Measurements from ENCODE around the gene KRTAP10-11. TPM values are rescaled to one million over a fixed set of nuclear protein-coding genes. Genes with fewer than 3 reads are reported as not detected.

Gene KRTAP10-11
- total RNA-seq, 4 donors from 2014 or later, result not detected

- H3K4me3 ChIP-seq, result no peak overlapping the region
- intact Hi-C loops (cut with DNase I; ENCODE audit: low total_unique reads) (no loop called here), in situ Hi-C loops (cut with MboI; ENCODE audit: low sequenced_read_pairs in 4 of 4) (no loop called here)
- DNase-seq (no peak), ATAC-seq (no peak)
- no peak for TF ChIP-seq POLR2A (IDR thresholded peaks at IDR 0.05)
- no peak for TF ChIP-seq CTCF (IDR thresholded peaks at IDR 0.05 in 4 of 5, conservative IDR thresholded peaks at IDR 0.05 in 1 of 5)
- H3K27ac ChIP-seq, result no peak overlapping the region
- no peaks in the 10 kb centered on the region for H3K4me1 ChIP-seq
- H3K27me3 ChIP-seq, result peaks cover 18 to 45% (median 36%) of the 10 kb centered on the region in 3 donors
- H3K36me3 ChIP-seq, result no peaks in the 10 kb centered on the region
- no peaks in the 10 kb centered on the region for H3K9me3 ChIP-seq
Measured at GRCh38 chr21:44601596-44602462, 44.4 kb upstream of the KRTAP10-11 start.

GRCh38 chr21:44602463-44602850, 43.8 kb upstream of the KRTAP10-11 start:
- no peak for TF ChIP-seq CTCF (IDR thresholded peaks at IDR 0.05 in 4 of 5, conservative IDR thresholded peaks at IDR 0.05 in 1 of 5)
- Histone ChIP-seq H3K27ac (no peak overlapping the region), H3K27me3 (peaks cover 18 to 45% (median 31%) of the 10 kb centered on the region in 3 donors), H3K4me1 (no peaks in the 10 kb centered on the region), H3K36me3 (no peaks in the 10 kb centered on the region), H3K4me3 (no peak overlapping the region), H3K9me3 (no peaks in the 10 kb centered on the region)
- in situ Hi-C loops (cut with MboI; ENCODE audit: low sequenced_read_pairs in 4 of 4) (no loop called here), intact Hi-C loops (cut with DNase I; ENCODE audit: low total_unique reads) (no loop called here)
- no peak for ATAC-seq
- no peak for DNase-seq

- no peak for DNase-seq
- Histone ChIP-seq H3K9me3 (no peaks in the 10 kb centered on the region), H3K4me1 (no peaks in the 10 kb centered on the region), H3K4me3 (no peak overlapping the region), H3K27ac (no peak overlapping the region), H3K27me3 (peaks cover 18 to 40% (median 28%) of the 10 kb centered on the region in 3 donors), H3K36me3 (no peaks in the 10 kb centered on the region)
- intact Hi-C loops (cut with DNase I; ENCODE audit: low total_unique reads) (no loop called here), in situ Hi-C loops (cut with MboI; ENCODE audit: low sequenced_read_pairs in 4 of 4) (no loop called here)
- no peak for TF ChIP-seq CTCF (IDR thresholded peaks at IDR 0.05 in 4 of 5, conservative IDR thresholded peaks at IDR 0.05 in 1 of 5)
- TF ChIP-seq POLR2A (IDR thresholded peaks at IDR 0.05), result no peak
- no peak for ATAC-seq
Measured at GRCh38 chr21:44603109-44603875, 42.9 kb upstream of the KRTAP10-11 start.

- in situ Hi-C loops (cut with MboI; ENCODE audit: low sequenced_read_pairs in 4 of 4) (no loop called here), intact Hi-C loops (cut with DNase I; ENCODE audit: low total_unique reads) (no loop called here)
- Histone ChIP-seq H3K4me3 (no peak overlapping the region), H3K9me3 (no peaks in the 10 kb centered on the region), H3K27ac (no peak overlapping the region), H3K27me3 (peaks cover 18 to 36% (median 23%) of the 10 kb centered on the region in 3 donors), H3K36me3 (no peaks in the 10 kb centered on the region), H3K4me1 (no peaks in the 10 kb centered on the region)
- ATAC-seq (no peak), DNase-seq (no peak)
- TF ChIP-seq CTCF (IDR thresholded peaks at IDR 0.05 in 4 of 5, conservative IDR thresholded peaks at IDR 0.05 in 1 of 5), result no peak
- TF ChIP-seq POLR2A (IDR thresholded peaks at IDR 0.05), result no peak
Measured at GRCh38 chr21:44603911-44604310, 42.3 kb upstream of the KRTAP10-11 start.
